Activated naive CD4-positive, alpha-beta T cell treated with anti-CD3 and anti-CD28 coated beads, Interleukin-2, amount 10 ng/mL, durations not matched to agents 7 days and 5 days (primary cell): ENCODE results near the gene SHISAL2A.

Experiments used
- CTCF ChIA-PET: fragments of 350-600 bp; sonication (Branson Sonifier 250); formaldehyde crosslinking; loops from one replicate; lab custom pipeline; 2021; ENCODE audit warnings: antibody characterized with exemption; lab: Charles Lee
- DNase-seq: peaks from one replicate; pipeline ENCODE4 v3.0.0-alpha.2; 2020
- H3K27ac Mint-ChIP-seq: one replicate; pipeline ENCODE4 v1.8.0; 2021; ENCODE audit warnings: mild to moderate bottlenecking, moderate library complexity, mixed read lengths
- H3K27me3 Mint-ChIP-seq: one replicate; pipeline ENCODE4 v1.8.0; 2021; ENCODE audit warnings: mild to moderate bottlenecking, mixed read lengths
- H3K36me3 Mint-ChIP-seq: one replicate; pipeline ENCODE4 v1.8.0; 2021; ENCODE audit warnings: mixed read lengths
- H3K4me1 Mint-ChIP-seq: one replicate; pipeline ENCODE4 v1.8.0; 2021; ENCODE audit warnings: mixed read lengths
- H3K4me3 Mint-ChIP-seq: one replicate; pipeline ENCODE4 v1.8.0; 2021; ENCODE audit warnings: mild to moderate bottlenecking, moderate library complexity, mixed read lengths
- H3K9me3 Mint-ChIP-seq: one replicate; pipeline ENCODE4 v1.8.0; 2021; ENCODE audit warnings: mixed read lengths

The SHISAL2A gene

DNA sequence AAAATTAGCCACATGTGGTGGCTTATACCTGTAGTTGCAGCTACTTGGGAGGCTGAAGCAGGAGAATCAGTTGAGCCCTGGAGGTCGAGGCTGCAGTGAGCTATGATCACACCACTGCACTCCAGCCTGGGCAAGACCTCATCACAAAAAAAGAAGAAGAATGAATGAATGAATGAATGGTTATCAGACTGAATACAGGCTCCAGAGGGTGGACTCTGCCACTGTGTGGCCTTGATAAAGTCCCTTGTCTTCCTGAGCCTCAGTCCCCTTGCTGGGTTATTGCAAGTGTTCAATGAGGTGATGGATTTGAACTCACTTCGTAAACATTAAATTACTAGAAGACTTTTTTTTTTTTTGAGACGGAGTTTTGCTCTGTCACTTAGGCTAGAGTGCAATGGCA lies 24.7 kb downstream of the SHISAL2A start:
- no peak overlapping the region for H3K4me3 Mint-ChIP-seq
- H3K9me3 Mint-ChIP-seq, result no peaks in the 10 kb centered on the region
- CTCF ChIA-PET, result interaction anchor here (0.6 to 1.3 kb wide), 3 partner anchors 9 to 290 kb away, joined by 3 to 4 read pairs (median 4); no protein-coding TSS in a partner anchor
- H3K4me1 Mint-ChIP-seq, result peaks cover 21% of the 10 kb centered on the region
- H3K27ac Mint-ChIP-seq, result no peak overlapping the region
- no peak for DNase-seq
- H3K27me3 Mint-ChIP-seq, result no peaks in the 10 kb centered on the region
- H3K36me3 Mint-ChIP-seq, result peaks cover 45% of the 10 kb centered on the region

DNA sequence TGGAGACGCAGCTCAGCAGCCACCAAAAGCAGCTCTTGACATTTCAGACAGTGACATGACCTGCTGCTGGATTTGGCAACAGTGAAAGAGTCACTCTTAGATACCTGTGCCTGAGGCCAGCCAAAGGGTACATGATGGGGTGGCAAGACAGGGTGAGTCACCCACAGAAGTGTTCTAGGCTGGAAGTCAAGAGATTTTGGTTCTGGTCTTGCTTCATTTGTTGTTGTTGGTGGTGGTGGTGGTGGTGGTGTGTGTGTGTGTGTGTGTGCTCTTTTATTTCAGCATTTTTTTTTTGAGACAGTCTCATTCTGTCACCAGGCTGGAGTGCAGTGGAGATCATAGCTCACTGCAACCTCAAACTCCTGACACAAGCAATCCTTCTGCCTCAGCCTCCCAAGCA lies 25.8 kb downstream of the SHISAL2A start:
- CTCF ChIA-PET, result interaction anchor here (1.3 to 1.8 kb wide), 5 partner anchors 10 to 65 kb away, joined by 3 to 6 read pairs (median 4); no protein-coding TSS in a partner anchor
- H3K4me1 Mint-ChIP-seq, result peaks cover 21% of the 10 kb centered on the region
- peaks cover 43% of the 10 kb centered on the region for H3K36me3 Mint-ChIP-seq
- DNase-seq, result no peak
- no peak overlapping the region for H3K4me3 Mint-ChIP-seq
- H3K27me3 Mint-ChIP-seq, result no peaks in the 10 kb centered on the region
- H3K9me3 Mint-ChIP-seq, result no peaks in the 10 kb centered on the region
- H3K27ac Mint-ChIP-seq, result no peak overlapping the region

GRCh38 chr1:52659356-52659755 lies 26.4 kb downstream of the SHISAL2A start:
- CTCF ChIA-PET, result interaction anchor here (0.7 to 1.8 kb wide), 5 partner anchors 10 to 21 kb away, joined by 3 to 6 read pairs (median 4); no protein-coding TSS in a partner anchor

GRCh38 chr1:52659851-52660596 lies 27.1 kb downstream of the SHISAL2A start:
- H3K4me3 Mint-ChIP-seq, result no peak overlapping the region
- CTCF ChIA-PET, result interaction anchor here (0.7 to 1.8 kb wide), 4 partner anchors 9 to 19 kb away, joined by 3 to 6 read pairs (median 4); no protein-coding TSS in a partner anchor
- no peaks in the 10 kb centered on the region for H3K9me3 Mint-ChIP-seq

More at GRCh38 chr1:52659356-52659755, 26.4 kb downstream of the SHISAL2A start:
- Mint-ChIP-seq H3K4me3 (no peak overlapping the region), H3K27me3 (no peaks in the 10 kb centered on the region), H3K9me3 (no peaks in the 10 kb centered on the region), H3K4me1 (peaks cover 21% of the 10 kb centered on the region), H3K27ac (peak overlapping the region; percentile 76), H3K36me3 (peaks cover 40% of the 10 kb centered on the region)
- no peak for DNase-seq

DNA sequence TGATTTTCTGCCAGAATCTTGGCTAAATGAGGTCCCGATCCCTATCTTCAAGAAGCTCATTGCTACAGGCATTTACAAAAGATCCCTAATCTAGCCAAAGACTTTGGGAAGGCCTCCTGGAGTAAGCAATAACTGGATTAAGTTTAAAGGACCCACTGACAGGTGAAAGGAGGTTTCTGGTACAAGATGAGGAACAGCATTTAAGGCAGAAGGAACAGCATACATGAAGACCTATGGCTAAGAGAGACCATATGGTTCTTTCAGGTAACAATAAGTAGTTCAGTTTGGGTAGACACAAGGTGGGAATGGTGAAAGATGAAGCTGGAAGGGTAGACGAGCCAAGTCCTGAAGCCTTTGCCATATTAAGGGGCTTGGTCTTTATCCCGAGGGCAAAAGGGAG lies 27.8 kb downstream of the SHISAL2A start:
- no peak overlapping the region for H3K4me3 Mint-ChIP-seq
- no peak for DNase-seq
- CTCF ChIA-PET, result interaction anchor here (0.9 to 1.8 kb wide), 2 partner anchors 9 to 14 kb away, joined by 3 to 6 read pairs; no protein-coding TSS in a partner anchor
- H3K36me3 Mint-ChIP-seq, result peaks cover 33% of the 10 kb centered on the region
- H3K9me3 Mint-ChIP-seq, result no peaks in the 10 kb centered on the region
- H3K27me3 Mint-ChIP-seq, result no peaks in the 10 kb centered on the region
- H3K4me1 Mint-ChIP-seq, result peaks cover 25% of the 10 kb centered on the region
- no peak overlapping the region for H3K27ac Mint-ChIP-seq

More at GRCh38 chr1:52659851-52660596, 27.1 kb downstream of the SHISAL2A start:
- DNase-seq, result no peak
- peaks cover 21% of the 10 kb centered on the region for H3K4me1 Mint-ChIP-seq
- H3K27ac Mint-ChIP-seq, result peak overlapping the region; percentile 76
- peaks cover 37% of the 10 kb centered on the region for H3K36me3 Mint-ChIP-seq
- no peaks in the 10 kb centered on the region for H3K27me3 Mint-ChIP-seq

DNA sequence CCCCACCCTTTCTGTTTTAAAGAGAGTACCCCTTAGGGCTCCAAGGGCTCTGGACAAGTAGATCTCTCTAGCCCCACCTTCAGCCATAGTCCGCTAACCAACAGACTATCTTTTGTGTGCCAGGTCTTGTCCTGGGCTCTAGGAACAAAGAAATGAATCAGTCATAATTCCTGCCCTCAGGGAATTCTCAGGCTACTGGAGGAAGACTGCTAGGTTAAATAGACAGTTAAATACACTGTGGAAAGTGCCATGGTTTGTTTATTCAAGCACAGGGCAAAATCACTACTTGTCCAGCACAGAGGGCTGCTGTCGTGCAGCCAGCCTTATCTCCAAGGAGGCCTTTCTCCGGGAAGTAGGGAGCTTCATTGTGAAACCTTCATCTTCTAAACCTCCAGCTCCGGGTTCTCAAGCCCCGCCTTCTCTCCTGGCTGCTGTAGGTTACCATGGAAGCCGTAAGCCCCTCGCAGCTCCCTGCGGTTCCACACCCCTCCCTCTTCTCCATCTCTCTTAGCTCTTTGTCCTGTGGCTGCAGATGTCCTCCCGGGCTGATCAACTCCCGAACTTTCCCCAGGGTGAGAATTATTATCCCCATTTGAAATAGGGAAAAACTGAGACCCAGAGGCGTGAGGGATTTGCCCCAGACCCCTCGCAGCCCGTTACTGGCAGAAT lies 29.8 kb downstream of the SHISAL2A start:
- Mint-ChIP-seq H3K4me1 (peaks cover 27% of the 10 kb centered on the region), H3K9me3 (no peaks in the 10 kb centered on the region), H3K4me3 (no peak overlapping the region), H3K36me3 (peaks cover 22% of the 10 kb centered on the region), H3K27ac (no peak overlapping the region), H3K27me3 (no peaks in the 10 kb centered on the region)
- no peak for DNase-seq
- CTCF ChIA-PET, result no interaction called here

- H3K36me3 Mint-ChIP-seq, result peaks cover 23% of the 10 kb centered on the region
Measured at GRCh38 chr1:52663716-52664115, 30.7 kb downstream of the SHISAL2A start.

DNA sequence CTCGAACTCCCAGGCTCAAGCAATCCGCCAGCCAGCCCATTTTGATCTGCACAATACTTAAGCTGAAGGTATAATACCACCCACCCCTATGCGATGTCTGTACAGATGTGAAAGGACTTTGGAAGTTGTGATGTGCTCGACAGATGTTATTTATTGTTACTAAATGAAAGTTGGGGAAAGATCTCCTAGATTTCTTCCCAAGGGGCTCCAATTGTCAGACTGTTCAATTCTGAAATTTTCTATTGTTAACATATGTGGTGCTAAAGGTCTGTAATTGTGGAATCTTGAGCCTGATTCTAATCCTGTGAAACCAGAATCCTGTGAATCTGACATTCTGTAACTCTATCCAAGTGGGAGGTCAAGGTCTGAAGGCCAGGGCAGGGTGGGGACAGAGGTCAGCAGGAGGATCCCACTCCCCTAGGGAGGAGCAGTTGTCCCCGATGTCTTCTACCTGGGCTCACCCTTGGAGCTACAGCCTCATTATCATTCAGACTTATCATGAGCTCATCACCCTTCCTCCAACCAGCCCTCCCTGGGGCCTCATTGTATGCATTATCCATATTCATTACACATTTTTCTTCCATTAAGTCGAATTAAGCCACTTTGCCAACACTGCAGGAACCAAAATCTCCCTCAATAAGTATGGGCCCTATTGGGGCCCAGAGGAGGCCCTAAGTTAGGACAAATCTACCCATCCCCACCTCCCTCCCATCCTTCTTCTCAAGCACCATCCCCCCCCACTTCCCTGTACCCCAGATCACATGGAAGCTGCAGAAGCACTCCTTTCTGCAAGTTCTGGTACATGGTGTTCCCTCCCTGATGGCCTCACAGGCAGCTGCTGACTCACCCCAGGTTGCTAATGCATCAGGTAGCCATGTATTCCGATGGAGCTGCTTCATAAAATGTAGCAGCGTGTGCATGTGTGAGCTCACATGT lies 32.3 kb downstream of the SHISAL2A start:
- peaks cover 15% of the 10 kb centered on the region for H3K4me1 Mint-ChIP-seq
- no peak overlapping the region for H3K4me3 Mint-ChIP-seq
- H3K9me3 Mint-ChIP-seq, result no peaks in the 10 kb centered on the region
- H3K27ac Mint-ChIP-seq, result no peak overlapping the region
- no peak for DNase-seq
- peaks cover 21% of the 10 kb centered on the region for H3K36me3 Mint-ChIP-seq
- no peaks in the 10 kb centered on the region for H3K27me3 Mint-ChIP-seq
- CTCF ChIA-PET, result interaction anchor here (0.7 to 2.7 kb wide), 7 partner anchors 10 to 261 kb away, joined by 3 to 10 read pairs (median 6); partner anchors contain the start of genes ORC1 and PRPF38A

More at GRCh38 chr1:52663716-52664115, 30.7 kb downstream of the SHISAL2A start:
- no peak for DNase-seq
- no peak overlapping the region for H3K4me3 Mint-ChIP-seq
- peaks cover 25% of the 10 kb centered on the region for H3K4me1 Mint-ChIP-seq
- H3K27me3 Mint-ChIP-seq, result no peaks in the 10 kb centered on the region
- no peaks in the 10 kb centered on the region for H3K9me3 Mint-ChIP-seq
- CTCF ChIA-PET, result no interaction called here
- no peak overlapping the region for H3K27ac Mint-ChIP-seq

- Mint-ChIP-seq H3K27me3 (no peaks in the 10 kb centered on the region), H3K9me3 (no peaks in the 10 kb centered on the region), H3K4me3 (no peak overlapping the region), H3K27ac (no peak overlapping the region), H3K4me1 (peaks cover 12% of the 10 kb centered on the region), H3K36me3 (peaks cover 20% of the 10 kb centered on the region)
- CTCF ChIA-PET, result interaction anchor here (0.9 to 2.7 kb wide), 8 partner anchors 16 to 301 kb away, joined by 3 to 10 read pairs (median 6); partner anchors contain the start of genes CC2D1B, ORC1 and PRPF38A
- no peak for DNase-seq
Measured at GRCh38 chr1:52667290-52667689, 34.3 kb downstream of the SHISAL2A start.

DNA sequence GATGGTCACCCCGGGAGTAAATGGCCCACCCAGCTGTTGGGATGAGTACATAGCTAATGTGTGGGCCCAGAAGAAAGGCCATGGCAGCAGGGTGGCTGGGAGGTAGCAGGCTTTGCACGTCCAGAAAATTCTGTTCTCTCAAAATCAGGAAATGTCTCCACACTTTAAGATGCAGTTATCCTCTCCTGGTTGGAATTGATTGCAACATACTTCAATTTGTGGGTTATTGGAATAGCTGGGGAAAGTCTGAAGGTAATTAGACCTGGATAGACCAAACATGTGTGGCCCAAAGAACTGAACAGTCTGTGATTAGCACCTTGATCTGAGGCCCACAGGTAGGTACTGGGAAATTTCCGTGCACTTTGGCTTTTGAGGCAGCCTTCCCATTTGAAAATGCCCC lies 35.0 kb downstream of the SHISAL2A start:
- Mint-ChIP-seq H3K36me3 (peaks cover 19% of the 10 kb centered on the region), H3K9me3 (no peaks in the 10 kb centered on the region), H3K4me3 (no peak overlapping the region), H3K27me3 (no peaks in the 10 kb centered on the region), H3K4me1 (peaks cover 11% of the 10 kb centered on the region), H3K27ac (no peak overlapping the region)
- DNase-seq, result no peak
- CTCF ChIA-PET, result interaction anchor here (0.9 kb wide), 1 partner anchor 275 kb away, joined by 4 read pairs; no protein-coding TSS in a partner anchor

- peaks cover 11% of the 10 kb centered on the region for H3K4me1 Mint-ChIP-seq
- H3K27me3 Mint-ChIP-seq, result no peaks in the 10 kb centered on the region
- CTCF ChIA-PET, result interaction anchor here (0.9 to 1.7 kb wide), 3 partner anchors 9 to 275 kb away, joined by 4 to 6 read pairs (median 5); no protein-coding TSS in a partner anchor
- no peaks in the 10 kb centered on the region for H3K9me3 Mint-ChIP-seq
- DNase-seq, result no peak
- no peak overlapping the region for H3K4me3 Mint-ChIP-seq
- H3K27ac Mint-ChIP-seq, result no peak overlapping the region
- peaks cover 20% of the 10 kb centered on the region for H3K36me3 Mint-ChIP-seq
Measured at GRCh38 chr1:52668711-52669110, 35.7 kb downstream of the SHISAL2A start.

GRCh38 chr1:52669696-52670095 lies 36.7 kb downstream of the SHISAL2A start:
- no peak for DNase-seq
- Mint-ChIP-seq H3K27me3 (no peaks in the 10 kb centered on the region), H3K36me3 (peaks cover 26% of the 10 kb centered on the region), H3K4me1 (peaks cover 19% of the 10 kb centered on the region), H3K9me3 (no peaks in the 10 kb centered on the region), H3K4me3 (no peak overlapping the region), H3K27ac (no peak overlapping the region)
- CTCF ChIA-PET, result interaction anchor here (1.3 to 1.7 kb wide), 2 partner anchors 10 to 16 kb away, joined by 5 to 6 read pairs; no protein-coding TSS in a partner anchor

DNA sequence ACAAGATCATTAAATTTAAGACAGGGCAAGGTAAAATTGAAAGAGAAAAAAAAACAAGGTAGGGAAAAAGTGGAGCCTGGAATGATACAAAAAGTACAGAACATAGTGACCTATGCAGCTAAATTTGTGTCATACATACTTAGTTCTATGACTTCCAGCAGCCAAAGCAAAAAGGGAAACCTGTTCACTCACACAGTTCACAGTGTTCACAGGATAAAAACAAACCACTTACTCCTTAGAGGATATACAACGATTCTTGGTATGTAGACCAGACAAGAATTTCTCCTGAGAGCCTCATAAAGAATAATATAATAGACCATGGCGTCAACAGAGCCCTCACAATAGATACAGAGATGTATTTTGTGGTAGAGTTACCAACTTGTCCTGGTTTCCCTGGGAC lies 37.6 kb downstream of the SHISAL2A start:
- CTCF ChIA-PET, result no interaction called here
- Mint-ChIP-seq H3K36me3 (peaks cover 31% of the 10 kb centered on the region), H3K27ac (no peak overlapping the region), H3K4me1 (peaks cover 22% of the 10 kb centered on the region), H3K4me3 (no peak overlapping the region), H3K27me3 (no peaks in the 10 kb centered on the region), H3K9me3 (no peaks in the 10 kb centered on the region)
- no peak for DNase-seq
